HG03378 (cell line): ENCODE results near the gene RABGEF1.
"Not testable (repeated sequence)": the region's sequence is repeated elsewhere in the genome, so short reads cannot be mapped to it uniquely, and the experiment has no call there.

ENCODE experiments used
- ATAC-seq: cut with Tn5 transposase; IDR thresholded peaks from one replicate; pipeline ENCODE4 v1.9.1; 2021; ENCODE audit warnings: mild to moderate bottlenecking, moderate library complexity; ENCODE audit not compliant: unreplicated experiment

Gene RABGEF1

DNA sequence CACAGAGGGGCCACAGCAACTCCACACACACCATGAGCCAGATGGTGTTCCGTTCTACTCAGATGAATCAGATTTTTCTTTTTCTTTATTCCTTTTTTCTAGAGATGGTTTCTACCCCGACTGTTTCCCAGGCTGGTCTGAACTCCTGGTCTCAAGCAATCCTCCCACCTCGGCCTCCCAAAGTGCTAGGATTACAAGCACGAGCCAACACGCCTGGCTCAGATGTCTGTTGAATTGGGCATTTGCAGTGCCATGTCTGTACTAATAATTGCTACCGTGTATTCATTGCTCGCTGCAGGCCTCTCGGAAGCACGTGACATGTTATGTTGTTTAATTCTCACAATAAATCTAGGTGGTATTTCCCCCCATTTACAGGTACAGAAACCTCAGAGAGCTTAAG, 67.2 kb downstream of the RABGEF1 start:
- ATAC-seq: no peak

- ATAC-seq: no peak
Observed at GRCh38 chr7:66810716-66811115, 70.2 kb downstream of the RABGEF1 start.

- ATAC-seq: not testable (repeated sequence)
Observed at GRCh38 chr7:66815186-66815875, 74.8 kb downstream of the RABGEF1 start.

DNA sequence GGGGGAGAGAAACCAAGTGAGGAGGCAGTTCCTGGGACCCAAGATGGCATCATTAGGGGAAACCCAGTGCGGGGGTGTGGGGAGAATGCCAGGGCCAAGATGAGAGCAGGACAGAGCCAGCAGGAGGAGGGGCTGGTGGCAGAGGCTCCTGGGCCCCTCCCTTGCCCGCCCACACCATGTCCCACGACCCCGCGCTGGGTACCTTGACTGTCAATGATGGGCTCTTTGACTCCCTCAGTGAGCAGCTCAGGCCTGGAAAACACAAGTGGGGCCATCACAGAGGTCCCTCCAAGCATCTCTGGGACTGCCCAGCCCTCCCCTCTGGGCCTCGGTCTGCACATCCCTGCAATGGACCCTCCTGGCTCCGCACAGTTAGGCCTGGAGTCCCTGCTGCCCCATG, 75.4 kb downstream of the RABGEF1 start:
- no peak for ATAC-seq

GRCh38 chr7:66816658-66817057, 76.1 kb downstream of the RABGEF1 start:
- not testable (repeated sequence) for ATAC-seq

DNA sequence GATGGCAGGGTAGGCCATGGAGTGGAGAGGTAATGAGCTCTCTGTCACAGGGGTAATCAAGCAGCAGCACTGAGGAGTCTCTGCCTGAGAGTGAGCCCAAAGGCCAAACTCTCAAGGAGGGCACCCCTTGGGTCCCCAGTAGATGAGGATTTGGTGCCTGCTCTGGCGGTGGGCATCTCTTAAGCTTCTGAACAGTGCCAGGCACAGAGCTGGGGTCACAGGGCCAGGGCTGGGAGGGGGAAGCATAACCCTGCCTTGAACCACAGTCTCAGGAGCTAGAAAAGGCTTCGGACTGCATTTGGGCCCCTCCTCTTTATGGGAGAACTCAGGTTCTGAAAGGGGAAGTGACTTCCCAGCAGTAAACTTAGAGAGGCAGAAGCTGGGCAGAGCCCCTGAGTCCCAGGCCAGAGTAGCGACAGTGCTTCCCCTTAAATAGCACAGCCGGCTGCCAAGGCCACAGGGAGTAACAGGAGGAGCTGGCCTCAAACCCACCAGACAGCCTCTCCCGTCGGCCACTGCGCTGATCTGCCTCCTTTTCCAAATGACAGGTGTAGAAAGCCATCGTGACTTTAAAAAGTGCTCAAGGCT, 76.8 kb downstream of the RABGEF1 start:
- peak; percentile 47 for ATAC-seq

DNA sequence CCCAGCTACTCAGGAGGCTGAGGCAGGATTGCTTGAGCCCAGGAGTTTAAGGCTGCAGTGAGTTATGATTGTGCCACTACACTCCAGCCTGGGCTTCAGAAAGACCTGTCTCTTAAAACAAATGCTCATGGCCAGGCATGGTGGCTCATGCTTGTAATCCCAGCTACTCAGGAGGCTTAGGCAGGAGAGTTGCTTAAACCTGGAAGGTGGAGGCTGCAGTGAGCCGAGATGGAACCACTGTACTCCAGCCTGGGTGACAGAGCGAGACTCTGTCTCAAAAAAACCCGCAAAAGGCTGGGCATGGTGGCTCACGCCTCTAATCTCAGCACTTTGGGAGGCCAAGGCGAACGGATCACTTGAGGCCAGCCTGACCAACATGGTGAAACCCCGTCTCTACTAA, 77.4 kb downstream of the RABGEF1 start:
- ATAC-seq: not testable (repeated sequence)

- no peak for ATAC-seq
Observed at GRCh38 chr7:66824041-66824440, 83.5 kb downstream of the RABGEF1 start.

DNA sequence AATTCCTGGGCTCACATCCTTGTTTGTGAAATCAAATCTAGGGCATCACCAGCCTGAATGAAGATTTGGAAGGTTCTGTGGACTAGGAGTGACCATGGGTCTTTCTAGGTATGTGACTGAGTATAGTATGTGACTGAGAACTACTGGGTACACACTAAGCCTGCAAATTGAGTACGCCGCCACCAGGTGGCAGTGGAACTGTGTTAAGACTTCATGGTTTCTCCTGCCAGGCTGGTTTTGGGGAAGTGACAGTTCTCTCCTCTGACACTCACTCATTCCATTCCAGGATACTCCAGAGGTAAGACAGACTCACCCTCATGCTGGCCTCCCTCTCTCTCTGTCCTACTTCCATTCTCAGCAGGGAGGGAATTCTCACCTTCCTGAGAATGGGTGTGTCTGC, 85.0 kb downstream of the RABGEF1 start:
- ATAC-seq: not testable (repeated sequence)

DNA sequence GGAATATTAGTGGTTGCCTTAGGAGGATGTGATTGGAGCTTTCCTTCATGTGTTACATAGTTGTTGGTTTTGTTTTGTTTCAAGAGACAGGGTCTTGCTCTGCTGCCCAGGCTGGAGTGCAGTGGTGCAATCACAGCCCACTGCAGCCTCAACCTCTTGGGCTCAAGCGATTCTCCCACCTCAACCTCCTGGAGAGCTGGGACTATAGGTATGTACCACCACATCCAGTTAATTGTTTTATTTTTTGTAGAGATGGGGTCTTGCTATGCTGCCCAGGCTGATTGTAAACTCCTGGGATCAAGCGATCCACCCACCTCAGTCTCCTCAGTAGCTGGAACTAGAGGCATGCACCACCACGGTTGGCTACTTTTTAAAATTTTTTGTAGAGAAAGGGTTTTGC, 86.1 kb downstream of the RABGEF1 start:
- ATAC-seq: no peak

DNA sequence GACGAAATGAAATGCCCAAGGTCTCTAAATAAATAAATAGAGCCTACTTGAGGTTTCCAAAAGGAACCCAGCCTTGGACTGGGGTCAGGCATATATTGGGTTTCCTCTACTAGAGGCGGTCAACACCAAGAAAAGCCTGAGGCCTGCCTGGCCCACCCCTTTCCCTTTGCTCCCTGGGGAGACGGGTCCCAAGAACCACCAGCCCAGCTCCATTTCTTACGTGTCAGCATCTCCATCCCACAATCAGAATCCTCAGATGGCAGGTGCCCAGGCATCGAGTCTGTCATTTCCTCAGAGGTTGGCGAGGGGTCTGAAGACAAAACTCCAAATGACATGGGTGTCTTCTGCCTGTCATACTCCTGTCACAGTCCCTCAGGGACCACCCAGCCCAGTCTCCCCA, 90.4 kb downstream of the RABGEF1 start:
- ATAC-seq: not testable (repeated sequence)

DNA sequence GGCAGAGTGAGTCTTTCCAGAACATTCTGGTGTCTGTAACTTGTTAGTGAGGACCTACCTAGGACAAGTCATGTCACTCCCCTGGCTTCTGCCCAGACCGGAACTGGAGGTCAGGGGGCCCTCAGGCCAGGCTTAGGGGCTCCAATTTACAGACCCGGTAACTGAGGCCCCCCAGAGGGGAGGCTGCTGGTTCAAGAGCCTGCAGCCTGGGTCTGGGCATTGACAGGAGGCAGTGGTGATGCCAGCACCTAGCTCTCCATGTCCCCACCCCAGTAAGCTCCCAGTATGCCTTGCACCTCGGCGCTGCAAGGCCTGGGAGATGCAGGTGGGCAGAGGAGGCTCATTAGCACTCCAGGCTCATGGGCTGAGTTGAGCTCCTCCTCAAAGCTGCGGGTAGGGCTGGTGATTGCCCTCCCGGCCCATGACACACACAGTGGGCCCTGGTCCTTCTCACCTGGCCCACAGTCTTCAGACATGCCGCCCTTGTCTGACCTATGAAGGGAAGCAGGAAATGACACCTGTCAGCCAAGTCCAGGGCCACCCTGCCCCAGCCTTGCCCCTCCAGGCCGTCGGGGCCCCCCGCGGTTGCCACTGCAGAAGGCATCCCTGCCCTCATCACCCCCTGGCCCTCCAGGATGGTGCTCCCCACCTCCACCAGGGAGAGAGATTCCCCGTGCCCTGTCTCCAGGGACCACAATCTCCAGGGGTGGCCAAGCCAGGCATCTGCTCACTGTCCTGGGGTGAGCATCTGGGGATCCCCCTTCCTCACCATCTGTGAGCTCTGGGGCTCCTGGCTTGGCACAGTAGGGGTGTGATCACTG, 92.2 kb downstream of the RABGEF1 start:
- ATAC-seq: no peak

GRCh38 chr7:66837007-66837406, 96.5 kb downstream of the RABGEF1 start:
- ATAC-seq: no peak

DNA sequence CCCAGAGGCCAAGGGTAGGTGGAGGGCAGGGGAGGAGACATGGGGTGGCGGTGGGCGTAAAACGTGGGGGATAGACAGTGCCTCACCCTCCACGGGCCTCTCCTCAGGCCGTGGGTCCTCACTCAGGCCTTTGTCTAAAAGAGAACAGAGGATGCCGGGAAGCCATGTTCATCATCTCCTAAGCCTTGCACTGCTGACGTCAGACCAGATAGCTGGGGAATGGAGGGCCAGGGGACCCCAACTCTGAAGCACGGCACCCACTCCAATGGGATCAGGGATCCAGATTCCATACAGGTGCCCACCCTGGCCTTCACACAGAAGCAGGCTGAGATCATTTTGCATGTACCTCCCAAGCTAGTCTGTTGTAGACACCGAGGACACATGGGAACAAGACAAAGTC, 97.1 kb downstream of the RABGEF1 start:
- no peak for ATAC-seq

DNA sequence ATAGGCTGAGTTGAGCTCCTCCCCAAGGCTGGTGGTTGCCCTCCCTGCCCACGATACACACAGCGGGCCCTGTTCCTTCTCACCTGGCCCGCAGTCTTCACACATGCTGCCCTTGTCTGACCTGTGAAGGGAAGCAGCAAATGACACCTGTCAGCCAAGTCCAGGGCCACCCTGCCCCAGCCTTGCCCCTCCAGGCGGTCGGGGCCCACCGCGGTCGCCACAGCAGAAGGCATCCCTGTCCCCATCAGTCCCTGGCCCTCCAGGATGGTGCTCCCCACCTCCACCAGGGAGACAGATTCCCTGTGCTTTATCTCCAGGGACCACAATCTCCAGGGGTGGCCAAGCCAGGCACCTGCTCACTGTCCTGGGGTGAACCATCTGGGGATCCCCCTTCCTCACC, 99.3 kb downstream of the RABGEF1 start:
- no peak for ATAC-seq

- no peak for ATAC-seq
Observed at GRCh38 chr7:66840316-66840715, 99.8 kb downstream of the RABGEF1 start.

- ATAC-seq: no peak
Observed at GRCh38 chr7:66841898-66842297, 101.4 kb downstream of the RABGEF1 start.

GRCh38 chr7:66843492-66843891, 103.0 kb downstream of the RABGEF1 start:
- not testable (repeated sequence) for ATAC-seq

DNA sequence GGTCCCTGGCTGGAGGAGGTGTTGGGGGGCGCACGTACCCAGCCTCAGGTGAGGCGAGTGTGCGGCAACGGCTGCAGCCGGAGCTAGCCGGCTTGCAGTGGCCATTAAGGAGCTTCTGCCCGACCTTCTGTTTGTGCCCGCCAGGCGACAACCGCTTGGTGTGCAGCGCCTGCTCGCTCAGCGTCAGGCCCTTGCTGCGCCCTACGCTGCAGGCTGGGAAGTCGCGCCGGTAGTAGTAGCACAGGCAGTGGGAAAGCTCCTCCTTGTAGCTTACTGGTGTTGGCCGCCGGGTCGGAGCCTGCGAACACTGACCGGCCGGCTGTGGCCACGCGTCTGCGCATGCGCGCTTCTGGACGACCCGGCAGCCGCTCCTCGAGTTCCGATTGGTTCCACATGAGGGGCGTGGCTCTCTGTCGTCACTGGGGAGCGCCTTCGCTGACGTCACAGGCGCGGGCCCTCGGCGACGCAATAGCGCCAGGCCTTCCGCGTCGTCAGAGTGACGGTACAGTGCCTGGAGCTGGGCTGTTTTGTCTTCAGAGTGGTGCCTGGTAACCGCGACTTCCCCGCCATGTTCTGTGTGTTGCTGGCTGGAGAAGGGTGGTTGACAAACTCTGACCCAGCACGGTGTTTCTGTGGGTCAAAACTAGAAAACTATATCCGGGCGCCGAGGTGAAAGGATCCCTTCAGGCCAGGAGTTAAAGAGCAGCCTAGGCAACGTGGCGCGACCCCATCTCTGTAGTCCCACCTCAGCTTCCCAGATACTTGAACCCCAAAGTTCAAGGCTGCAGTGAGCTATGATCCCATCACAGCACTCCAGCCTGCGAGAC, 104.2 kb downstream of the RABGEF1 start:
- ATAC-seq: peak; percentile 91

GRCh38 chr7:66845379-66846095, 105.0 kb downstream of the RABGEF1 start:
- ATAC-seq: no peak
